Activated CD8-positive, alpha-beta memory T cell treated with anti-CD3 and anti-CD28 coated beads, Interleukin-2, amount 50 U/mL, for 24 hours (primary cell): ENCODE measurements around the gene DMD.

ENCODE experiments used
- DNase-seq: peaks from one replicate; pipeline ENCODE4 v3.0.0-alpha.2; 2020; ENCODE audit errors: extremely low read depth

The DMD gene

DNA sequence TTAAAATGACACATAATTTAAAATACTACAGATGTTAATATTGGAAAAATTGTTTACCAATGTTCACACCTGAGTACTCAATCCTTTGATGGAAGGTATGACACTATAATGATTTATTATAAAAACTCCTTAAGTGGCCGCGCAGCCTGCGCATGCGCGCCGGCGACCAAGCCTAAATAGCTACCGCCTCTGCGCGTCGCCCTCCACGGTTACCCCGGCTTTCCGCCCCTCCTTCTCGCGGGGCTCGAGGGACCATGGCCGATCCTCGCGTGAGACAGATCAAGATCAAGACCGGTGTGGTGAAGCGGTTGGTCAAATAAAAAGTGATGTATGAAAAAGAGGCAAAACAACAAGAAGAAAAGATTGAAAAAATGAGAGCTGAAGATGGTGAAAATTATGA is 170.2 kb downstream of the DMD start:
- DNase-seq = no peak

DNA sequence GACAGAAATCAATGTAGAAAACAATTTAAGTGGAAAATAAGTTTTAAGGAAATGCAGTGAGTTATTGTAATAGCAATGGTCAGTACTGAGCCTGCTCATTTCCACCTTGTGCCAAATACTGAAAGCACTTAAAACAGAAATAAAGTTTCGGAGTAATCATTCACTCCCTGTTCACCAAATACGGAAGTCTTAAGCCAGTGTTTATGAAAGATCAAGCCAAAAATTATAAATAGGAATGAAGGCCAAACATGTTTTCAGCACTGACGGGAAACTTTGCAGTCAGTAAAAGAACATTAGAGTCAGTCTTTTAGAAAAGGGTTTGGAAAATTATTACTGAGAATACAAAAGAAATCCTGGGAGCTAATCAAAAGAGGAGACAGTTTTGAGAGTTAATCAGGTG is 178.6 kb downstream of the DMD start:
- DNase-seq = no peak

DNA sequence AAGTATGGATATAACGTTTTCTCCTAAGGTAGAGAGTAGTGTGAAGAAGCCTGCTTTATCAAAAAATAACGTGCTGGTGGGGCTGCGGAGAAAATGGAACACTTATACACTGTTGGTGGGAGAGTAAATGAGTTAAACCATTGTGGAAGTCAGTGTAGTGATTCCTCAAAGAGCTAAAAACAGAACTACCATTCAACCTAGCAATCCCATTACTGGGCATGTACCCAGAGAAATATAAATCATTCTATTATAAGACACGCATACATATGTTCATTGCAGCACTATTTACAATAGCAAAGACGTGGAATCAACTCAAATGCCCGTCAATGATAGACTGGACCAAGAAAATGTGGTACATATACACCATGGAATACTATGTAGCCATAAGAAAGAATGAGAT is 196.4 kb downstream of the DMD start:
- no peak for DNase-seq

DNA sequence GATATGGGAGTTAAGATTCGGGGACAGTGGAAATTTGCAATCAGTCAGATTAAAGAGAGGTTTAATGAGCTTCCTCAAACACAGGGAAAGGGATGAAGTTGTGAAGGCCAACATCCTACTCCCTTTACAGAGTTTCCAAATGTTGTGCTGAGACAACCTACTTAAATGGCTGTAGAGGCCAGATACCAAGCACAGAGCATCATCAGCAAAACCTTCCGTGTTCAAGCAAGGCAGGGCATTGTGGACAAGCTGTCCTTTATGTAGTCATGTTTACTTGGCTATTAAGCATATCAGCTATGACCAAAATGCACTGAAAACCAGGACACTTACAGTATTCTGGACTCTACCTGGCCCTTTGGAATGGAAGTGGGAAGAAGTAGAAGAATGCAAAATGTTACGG is 197.3 kb downstream of the DMD start:
- DNase-seq = no peak

DNA sequence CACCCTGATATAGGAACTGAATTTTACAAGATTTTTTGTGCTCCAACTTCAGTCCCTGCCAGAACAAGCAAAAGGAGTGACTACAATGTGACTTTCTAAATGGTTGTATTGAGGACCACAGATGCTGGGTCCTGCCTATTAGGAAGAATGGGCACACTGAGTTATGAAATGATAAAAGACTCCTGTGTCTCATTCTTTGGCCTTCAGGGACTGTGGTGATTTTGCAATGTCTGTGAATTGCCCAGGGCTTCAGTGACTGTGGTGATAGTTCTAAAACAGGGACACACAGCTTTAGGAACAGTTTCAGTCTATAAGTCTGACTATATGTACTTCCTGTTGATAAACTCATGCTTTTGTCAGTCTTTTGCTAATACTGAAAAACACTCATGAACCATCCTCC is 210.2 kb downstream of the DMD start:
- DNase-seq = no peak

DNA sequence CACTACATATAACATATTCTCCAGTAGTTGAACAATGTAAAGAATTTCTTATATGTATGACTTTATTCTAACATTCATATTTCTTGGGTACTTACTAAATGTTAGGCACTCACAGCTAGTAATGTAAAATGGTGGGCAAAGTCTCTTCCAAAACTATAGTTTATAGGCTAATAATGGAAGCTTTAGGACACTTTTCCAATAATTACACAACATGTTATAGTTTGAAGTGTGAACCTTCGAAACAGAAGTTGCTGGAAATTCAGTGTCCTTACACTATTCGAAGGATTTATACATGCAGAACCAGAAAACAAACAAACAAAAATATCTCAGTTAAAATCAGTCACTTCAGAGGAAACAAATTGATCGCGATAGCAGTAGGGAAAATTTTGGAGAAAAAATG is 212.6 kb downstream of the DMD start:
- no peak for DNase-seq

DNA sequence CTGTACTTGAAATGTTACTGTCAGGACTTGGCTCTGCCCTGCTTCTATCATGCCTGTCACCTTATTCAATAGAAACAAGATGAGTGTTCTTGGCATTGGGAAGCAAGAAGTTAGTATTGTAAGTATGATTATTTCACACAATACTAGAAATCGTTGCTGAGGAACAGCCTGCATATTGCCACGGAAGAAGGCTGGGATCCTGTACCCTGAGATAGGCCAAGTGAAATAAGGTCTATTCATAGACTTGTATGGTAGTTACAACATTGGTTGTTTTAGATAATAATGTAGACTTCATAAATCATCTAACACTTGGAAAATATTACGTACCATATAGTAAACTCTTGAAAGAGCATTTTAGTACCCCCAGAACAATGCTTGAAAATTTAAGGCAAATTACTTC is 215.9 kb downstream of the DMD start:
- no peak for DNase-seq

DNA sequence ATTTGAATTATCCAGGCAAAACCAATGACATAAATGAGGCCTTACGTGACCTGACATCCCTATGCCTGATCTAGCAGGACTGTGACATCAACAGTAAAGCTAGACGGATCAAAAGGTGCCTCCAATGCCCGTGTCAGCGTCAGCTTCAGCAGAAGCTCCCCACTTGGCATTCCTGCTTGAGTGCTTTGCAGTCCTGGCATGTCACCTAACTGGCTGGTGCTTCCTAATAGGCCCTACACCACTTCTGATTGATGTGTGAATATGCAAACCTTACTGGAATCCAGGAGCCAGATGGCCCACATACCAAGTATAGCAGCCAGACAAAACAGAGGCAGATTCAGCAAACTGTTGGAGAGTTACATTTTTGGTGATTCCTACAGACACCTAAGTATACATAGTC is 224.2 kb downstream of the DMD start:
- no peak for DNase-seq

DNA sequence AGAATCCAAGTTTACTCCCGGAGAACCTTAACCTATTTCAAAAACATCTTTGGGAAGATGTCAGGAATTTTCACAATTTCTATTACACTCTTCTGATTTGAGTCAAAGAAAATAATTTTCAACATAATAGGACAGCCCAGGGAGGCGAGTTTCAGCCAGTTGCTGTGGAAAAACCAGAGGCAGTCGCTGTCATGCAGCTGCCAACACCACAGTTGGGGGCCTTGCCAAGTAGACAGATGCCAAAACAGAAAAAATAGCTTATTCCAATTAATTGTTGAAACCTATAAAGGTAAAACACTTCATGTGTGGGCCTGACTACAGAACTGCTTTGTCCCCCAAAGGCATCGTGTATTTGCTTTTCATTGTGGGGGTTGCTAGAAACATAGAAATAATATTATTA is 225.8 kb downstream of the DMD start:
- DNase-seq = no peak

DNA sequence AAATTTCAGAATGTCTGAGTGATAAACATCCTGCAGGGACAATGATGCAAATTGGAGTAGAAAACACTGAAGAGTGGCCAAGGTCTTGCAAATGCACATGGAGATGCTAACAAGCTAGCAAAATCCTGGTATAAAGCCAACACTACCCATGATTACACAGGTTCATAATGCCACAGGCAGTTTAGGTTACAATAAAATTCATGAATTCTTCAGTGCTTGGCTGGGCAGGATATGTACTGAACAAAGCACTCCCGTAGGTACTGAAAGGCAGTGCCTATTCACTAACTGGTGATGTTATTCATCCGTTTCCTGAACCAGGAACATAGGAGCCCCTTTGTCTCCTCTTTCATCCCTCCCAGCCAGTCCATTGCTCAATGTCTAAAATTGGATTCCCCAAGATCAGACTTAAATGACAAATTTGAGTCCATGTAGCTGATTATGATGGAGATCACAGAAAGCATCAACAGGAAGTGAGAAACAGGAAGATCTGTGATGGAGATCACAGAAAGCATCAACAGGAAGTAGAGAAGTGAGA is 244.5 kb downstream of the DMD start:
- DNase-seq = no peak

DNA sequence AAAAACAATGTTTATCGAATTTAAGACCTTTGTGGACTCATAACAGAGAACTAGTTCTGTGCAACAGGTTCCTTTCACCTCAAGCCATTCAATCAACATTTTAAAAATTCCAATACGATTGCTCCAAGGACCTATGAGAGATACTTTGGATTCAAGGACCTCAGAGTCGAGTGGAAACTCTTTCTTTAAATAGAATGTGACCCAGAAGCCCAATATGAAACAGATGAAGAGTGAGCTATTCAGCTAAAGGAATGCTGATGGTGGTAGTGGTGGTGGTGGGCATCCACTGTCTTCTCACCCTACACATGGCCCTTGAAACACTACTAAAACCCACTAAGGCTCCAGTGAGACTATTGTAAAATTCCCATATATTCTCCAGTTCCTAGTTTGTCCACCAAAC is 257.2 kb downstream of the DMD start:
- no peak for DNase-seq

DNA sequence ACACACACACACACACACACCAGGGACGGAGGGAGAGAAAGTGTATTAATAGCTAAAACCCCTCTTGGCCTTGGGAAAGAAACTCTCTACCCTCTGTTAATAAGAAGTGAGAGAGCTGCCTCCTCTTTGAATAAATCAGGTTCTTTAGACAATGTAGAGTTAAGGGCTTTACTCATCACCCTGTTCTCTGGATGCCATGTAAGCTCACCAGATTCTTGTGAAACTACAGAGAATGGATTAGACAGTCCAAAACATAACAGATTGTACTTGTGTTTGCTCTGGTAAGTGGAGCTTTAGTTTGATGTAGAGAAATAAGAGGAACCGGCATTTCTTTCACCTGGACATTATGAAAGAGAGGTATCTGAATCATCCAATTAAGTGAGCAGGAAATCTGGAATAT is 263.2 kb downstream of the DMD start:
- DNase-seq = no peak

DNA sequence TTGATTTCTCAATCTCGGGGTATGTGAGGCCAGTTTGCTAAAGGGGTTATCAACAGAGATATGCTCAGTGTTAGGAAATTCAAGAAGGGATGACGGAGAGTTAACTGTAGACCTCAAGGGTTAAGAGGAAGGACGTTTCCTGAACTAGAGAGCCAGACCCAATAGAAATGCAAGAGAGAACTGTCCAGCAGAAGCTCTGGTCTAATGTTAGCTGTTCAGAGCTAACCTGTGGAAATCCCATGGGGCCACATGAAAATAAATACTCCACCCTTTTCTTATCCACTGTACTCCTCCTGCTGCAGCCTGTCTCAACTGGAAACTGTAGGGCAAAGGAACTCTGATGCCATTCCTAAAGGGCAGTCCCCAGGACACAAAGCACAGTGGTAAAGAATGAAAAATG is 274.3 kb downstream of the DMD start:
- DNase-seq = no peak

DNA sequence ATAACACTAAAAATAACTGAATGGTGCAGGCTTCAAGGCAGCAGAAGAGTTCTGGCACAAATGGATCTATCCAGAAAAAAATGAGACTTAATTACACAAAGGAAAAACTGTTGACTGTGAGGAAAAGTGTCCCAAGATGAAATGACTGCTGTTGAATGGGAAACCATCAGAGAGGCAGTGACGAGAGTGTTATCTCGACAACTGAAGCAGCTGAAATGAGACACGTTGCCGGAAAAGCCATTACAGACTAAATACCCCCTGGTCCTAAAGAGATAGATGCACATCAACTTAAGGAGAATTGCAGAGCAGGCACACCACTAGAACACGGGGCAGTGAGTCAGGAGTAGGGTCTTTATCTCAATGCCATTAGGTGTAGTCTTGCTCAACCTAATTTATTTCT is 277.8 kb downstream of the DMD start:
- no peak for DNase-seq

DNA sequence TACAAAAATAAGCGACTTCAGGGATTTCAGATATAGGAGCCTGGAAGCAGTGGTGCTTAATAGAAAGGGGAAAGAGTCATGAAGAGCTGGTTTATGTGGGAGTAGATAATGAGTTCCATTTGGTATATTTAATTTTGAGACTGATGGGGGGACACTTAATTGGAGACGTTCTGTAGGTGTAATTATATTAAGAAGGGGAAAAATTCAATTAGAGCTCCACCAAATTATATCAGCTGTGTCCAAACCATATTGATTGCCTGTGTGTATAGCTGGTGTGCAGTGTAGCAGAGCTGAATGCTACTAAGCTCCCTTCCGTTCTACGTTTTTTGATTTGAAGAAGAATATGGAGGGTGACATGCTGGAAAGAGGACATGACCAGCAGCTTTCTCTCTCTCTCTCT is 282.3 kb downstream of the DMD start:
- no peak for DNase-seq

DNA sequence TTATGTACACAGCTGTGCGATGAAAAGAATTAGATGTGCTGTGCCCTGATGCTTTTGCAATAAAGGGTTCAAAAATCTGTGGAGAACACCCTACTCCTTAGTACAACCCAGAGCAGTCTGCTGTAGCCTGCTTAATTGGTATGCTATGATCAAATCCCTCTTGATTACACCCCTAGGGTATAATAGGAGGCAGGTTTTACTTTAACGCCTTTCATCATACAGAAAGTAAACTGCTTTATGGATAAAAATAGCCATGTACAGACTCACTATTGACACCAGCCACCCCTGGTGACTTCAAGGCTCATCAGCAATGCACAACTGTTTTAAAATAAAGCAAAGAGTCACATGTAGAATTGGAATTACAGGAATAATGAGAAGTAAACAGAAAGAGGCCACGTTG is 315.3 kb downstream of the DMD start:
- no peak for DNase-seq

DNA sequence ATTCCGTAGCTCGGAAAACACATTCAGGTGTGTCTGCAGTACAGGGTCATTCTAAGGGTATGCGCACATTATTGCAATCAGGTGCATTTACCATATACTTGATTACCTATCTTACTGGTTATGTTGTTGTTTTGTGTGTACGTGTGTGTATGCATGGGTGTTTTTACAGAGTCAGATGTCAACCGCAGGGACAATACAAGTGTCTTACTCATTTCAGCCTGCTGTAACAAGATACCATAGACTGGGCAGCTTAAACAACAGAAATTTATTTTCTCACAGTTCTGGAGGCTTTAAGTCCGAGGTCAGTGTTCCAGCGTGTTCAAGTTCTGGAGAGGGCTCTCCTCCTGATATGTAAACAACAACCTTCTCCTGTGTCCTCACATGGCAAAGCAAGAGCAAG is 316.7 kb downstream of the DMD start:
- DNase-seq = no peak

DNA sequence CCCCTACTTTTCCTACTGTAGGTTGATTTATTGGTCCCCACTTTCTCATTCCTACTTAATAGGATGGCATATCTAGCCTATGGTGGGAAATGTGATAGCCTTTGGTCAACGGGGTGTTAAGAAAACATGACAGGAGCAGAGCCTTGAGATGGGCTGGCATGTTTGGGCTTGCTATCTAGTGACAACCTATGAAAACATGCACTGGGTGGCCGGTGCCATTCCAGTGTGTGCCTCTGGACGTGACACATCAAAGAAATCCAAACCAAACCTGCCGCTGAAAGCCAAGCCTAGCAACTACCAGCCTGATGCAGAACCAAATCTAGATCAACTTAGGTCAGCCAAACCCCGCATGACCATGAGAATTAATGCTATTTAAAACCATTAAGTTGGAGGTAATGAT is 317.6 kb downstream of the DMD start:
- DNase-seq = no peak

DNA sequence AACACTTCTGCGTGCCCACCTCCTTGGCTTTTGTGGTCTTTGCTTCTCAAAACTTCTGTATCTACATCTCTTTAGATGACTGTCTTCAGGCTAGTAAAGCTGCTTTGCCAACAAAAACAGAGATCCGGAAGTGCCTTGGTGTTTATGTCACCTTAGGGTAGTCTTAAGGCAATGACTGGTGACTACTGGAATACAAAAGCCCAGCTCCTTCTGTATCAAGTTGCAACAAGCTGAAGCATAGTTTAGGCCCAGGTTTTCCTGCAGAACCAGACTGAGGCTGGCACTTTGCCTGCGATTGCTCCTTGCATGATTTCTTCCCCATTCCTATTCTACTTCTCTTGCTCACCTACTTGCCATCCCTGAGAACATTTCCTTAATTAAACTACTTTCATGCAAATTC is 333.8 kb downstream of the DMD start:
- no peak for DNase-seq

DNA sequence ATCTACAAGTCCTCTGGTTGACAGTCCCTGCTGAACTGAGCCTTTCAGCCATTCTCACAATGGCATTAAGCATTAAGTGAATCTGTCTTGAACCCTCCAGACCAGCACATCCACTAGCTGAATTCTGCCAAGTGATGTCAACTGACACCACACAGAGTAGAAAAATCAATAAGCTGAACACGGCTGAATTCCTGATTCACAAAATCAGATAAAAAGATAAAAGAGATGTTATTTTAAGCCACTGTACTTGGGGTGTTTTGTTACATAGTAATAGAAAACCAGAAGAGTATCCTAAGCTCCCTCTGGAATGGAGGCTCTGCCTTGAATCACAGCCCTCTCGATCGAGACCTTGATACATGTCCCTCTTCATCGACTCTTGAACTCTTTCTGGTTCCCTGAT is 336.5 kb downstream of the DMD start:
- DNase-seq = no peak

DNA sequence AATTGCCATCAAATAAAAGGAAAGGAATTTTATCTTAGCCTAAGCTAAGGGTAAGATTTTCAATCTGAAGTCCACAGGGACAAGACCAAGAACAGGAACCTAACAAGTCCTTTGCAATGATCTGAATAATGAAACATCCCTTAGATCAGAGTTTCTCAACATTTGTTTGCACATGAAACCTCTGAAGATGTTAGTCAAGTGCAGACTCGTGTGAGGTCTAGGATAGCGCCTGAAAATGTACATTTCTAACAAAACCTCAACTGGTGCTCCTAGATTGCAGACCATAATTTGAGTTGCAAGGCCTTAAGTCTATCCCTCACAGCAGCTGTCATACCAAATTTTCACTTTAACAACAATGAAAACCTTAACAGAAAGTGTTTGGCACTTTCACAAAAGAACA is 337.6 kb downstream of the DMD start:
- no peak for DNase-seq

DNA sequence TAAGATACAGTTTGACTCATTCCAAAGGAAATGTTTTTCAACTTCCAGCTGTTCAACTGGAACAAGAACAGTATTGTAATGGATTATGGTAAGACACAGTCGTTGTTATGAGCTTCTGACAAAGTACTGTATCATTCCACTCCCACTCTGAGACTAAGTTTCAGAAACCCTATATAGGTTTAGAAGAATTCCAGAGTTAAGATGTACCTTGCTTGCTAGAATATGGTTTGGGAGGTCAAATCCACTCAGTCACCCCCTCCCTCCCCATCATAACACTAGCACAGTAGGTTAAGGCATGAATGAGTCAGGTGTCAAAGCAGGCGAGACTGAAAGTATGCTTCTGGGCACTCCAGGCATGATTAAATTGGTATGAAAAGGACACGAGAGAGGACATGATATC is 339.7 kb downstream of the DMD start:
- DNase-seq = no peak

DNA sequence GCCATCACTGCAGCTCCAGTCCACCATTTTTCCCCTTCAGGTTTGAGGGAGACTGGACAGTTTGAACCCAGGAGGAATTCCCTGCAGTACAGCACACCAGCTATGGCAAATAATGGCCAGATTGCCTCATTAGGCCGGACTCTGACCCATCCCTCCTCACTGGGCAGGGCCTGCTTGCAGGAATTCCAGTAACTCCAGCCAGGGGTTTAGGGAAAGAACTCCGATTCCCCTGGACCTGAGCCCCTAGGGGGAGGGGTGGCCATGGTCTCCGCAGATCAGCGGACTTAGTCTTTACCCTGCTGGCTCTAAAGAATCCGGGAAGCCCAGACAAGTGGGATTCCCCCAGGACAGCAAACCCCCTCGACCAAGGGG is 342.8 kb downstream of the DMD start:
- no peak for DNase-seq

DNA sequence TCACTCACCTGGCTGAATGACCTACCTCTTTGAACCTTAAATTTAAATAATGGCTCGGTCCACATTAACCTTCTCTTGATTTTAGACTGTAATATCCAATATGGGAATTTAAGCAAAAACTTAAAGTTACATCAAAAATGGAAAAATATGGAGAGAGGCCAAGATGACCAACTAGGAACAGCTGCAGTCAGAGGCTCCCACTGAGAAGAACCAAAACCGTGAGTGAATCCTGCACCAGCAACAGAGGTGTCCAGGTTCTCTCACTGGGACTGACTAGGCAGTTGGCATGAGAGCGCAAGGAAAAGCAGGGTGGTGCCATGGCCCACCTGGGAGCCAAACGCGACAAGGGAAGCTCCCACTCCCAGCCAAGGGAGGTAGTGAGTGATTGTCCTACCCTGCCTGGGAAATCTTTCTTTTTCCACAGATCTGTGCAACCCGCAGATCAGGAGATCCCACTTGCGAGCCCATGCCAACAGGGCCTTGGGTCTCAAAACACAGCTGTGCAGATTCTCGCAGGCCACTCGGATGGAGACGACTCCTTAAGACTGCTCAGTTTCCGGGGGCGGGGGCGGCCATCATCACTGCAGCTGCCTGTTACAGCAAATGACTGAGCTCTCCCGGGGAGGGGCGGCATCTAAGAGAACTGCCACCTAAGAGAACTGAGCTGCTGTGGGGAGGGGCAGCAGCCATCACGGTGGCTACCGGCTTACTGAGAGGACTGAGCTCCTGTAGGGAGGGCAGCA is 343.4 kb downstream of the DMD start:
- no peak for DNase-seq
